NCI-H2171 (cell line): ENCODE results near the gene CHN2.
"Not testable (repeated sequence)": the region's sequence is repeated elsewhere in the genome, so short reads cannot be mapped to it uniquely, and the experiment has no call there.

Experiments
- DNase-seq: peaks from one replicate; lab custom pipeline; 2025; lab: John Stamatoyannopoulos, UW

CHN2 gene

GRCh38 chr7:29499932-29500331 lies 305.4 kb downstream of the CHN2 start:
- DNase-seq, result no peak

GRCh38 chr7:29500719-29501118 lies 306.1 kb downstream of the CHN2 start:
- no peak for DNase-seq

- no peak for DNase-seq
Observed at GRCh38 chr7:29502133-29502532, 307.6 kb downstream of the CHN2 start.

GRCh38 chr7:29505931-29506330 lies 311.4 kb downstream of the CHN2 start:
- no peak for DNase-seq

- DNase-seq, result no peak
Observed at GRCh38 chr7:29508608-29509007, 314.0 kb downstream of the CHN2 start.

- DNase-seq, result no peak
Observed at GRCh38 chr7:29510028-29510427, 315.5 kb downstream of the CHN2 start.

- no peak for DNase-seq
Observed at GRCh38 chr7:29511337-29511736, 316.8 kb downstream of the CHN2 start.

- DNase-seq, result no peak
Observed at GRCh38 chr7:29511851-29512250, 317.3 kb downstream of the CHN2 start.

GRCh38 chr7:29516491-29516890 lies 321.9 kb downstream of the CHN2 start:
- no peak for DNase-seq

GRCh38 chr7:29518616-29519015 lies 324.0 kb downstream of the CHN2 start:
- DNase-seq, result no peak

- DNase-seq, result no peak
Observed at GRCh38 chr7:29523728-29524127, 329.2 kb downstream of the CHN2 start.

- no peak for DNase-seq
Observed at GRCh38 chr7:29527505-29528108, 333.0 kb downstream of the CHN2 start.

GRCh38 chr7:29528526-29528925 lies 334.0 kb downstream of the CHN2 start:
- not testable (repeated sequence) for DNase-seq
